GM21529 (cell line): ENCODE measurements around the gene LMBR1L.

Experiments
- ATAC-seq: cut with Tn5 transposase; IDR thresholded peaks from one replicate; pipeline ENCODE4 v1.9.1; 2021; ENCODE audit not compliant: unreplicated experiment

The LMBR1L gene

GRCh38 chr12:49055092-49055491, 55.6 kb downstream of the LMBR1L start:
- ATAC-seq, result no peak

GRCh38 chr12:49054524-49054923, 56.1 kb downstream of the LMBR1L start:
- ATAC-seq, result no peak

GRCh38 chr12:49054096-49054495, 56.6 kb downstream of the LMBR1L start:
- no peak for ATAC-seq

GRCh38 chr12:49052451-49053208, 58.0 kb downstream of the LMBR1L start:
- ATAC-seq, result no peak

GRCh38 chr12:49051777-49052438, 58.7 kb downstream of the LMBR1L start:
- ATAC-seq, result no peak

GRCh38 chr12:49051373-49051764, 59.3 kb downstream of the LMBR1L start:
- no peak for ATAC-seq

- no peak for ATAC-seq
These were observed 59.9 kb downstream of the LMBR1L start for GRCh38 chr12:49050507-49051372.

GRCh38 chr12:49049566-49050224, 61.0 kb downstream of the LMBR1L start:
- ATAC-seq, result no peak

- no peak for ATAC-seq
These were observed 61.7 kb downstream of the LMBR1L start for GRCh38 chr12:49048953-49049352.
